K562 (cell line): ENCODE results near the gene PTPN1. TPM values are rescaled to one million over a fixed set of nuclear protein-coding genes. Genes with fewer than 3 reads are reported as not detected.

Experiments
- BCOR ChIP-seq: fragments of 450-650 bp; IDR thresholded peaks from 2 replicates; pipeline ENCODE4 v1.6.1; 2016
- BMI1 ChIP-seq: fragments of 150-350 bp; IDR thresholded peaks from 2 replicates; pipeline ENCODE4 v1.6.1; 2014; ENCODE audit warnings: low read length
- CBX3 ChIP-seq, 2 experiments: IDR thresholded peaks; 1 replicate in 1 of 2; 2 replicates in 1 of 2; pipeline ENCODE4 v1.6.1; 2012; ENCODE audit warnings: inconsistent platforms in 2 of 2, low read length in 2 of 2, borderline replicate concordance in 1 of 2, control low read depth in 1 of 2
- EWSR1 ChIP-seq: fragments of 450-650 bp; IDR thresholded peaks from 2 replicates; pipeline ENCODE4 v1.6.1; 2018; ENCODE audit warnings: borderline replicate concordance, mild to moderate bottlenecking, low read depth, moderate library complexity; ENCODE audit not compliant: partially characterized antibody
- FOXJ2 ChIP-seq: fragments of 200-800 bp; sonication (Bioruptor generic); IDR thresholded peaks from 2 replicates; pipeline ENCODE4 v1.6.1; 2016; ENCODE audit warnings: missing genetic modification characterization, missing compliant biosample characterization
- FOXJ3 ChIP-seq: sonication (generic); formaldehyde crosslinking; IDR thresholded peaks from 2 replicates; pipeline ENCODE4 v1.4.0; 2020; ENCODE audit warnings: mild to moderate bottlenecking, missing genetic modification reagents
- GABPA ChIP-seq: fragments of 200-800 bp; sonication (Bioruptor generic); conservative IDR thresholded peaks from 2 replicates; pipeline ENCODE4 v1.6.1; 2016; ENCODE audit warnings: low read depth, missing genetic modification characterization, missing compliant biosample characterization
- GATAD2A ChIP-seq: fragments of 450-650 bp; IDR thresholded peaks from 2 replicates; pipeline ENCODE4 v1.6.1; 2017
- HLTF ChIP-seq: fragments of 450-650 bp; IDR thresholded peaks from 2 replicates; pipeline ENCODE4 v1.6.1; 2016
- JUND ChIP-seq, 2 experiments: IDR thresholded peaks; 2 replicates in 1 of 2; 3 replicates in 1 of 2; pipeline ENCODE4 v1.6.1; 2011; ENCODE audit warnings: borderline replicate concordance in 2 of 2, low read depth in 2 of 2, low read length in 2 of 2, improper control_type of control experiment in 1 of 2, missing biosample characterization in 1 of 2, missing genetic modification characterization in 1 of 2, missing genetic modification reagents in 1 of 2
- KAT2B ChIP-seq: IDR thresholded peaks from one replicate; pipeline ENCODE4 v1.6.1; 2012; ENCODE audit warnings: low read depth, mild to moderate bottlenecking, control low read depth, inconsistent platforms, low read length, moderate library complexity
- KLF10 ChIP-seq: fragments of 250-450 bp; sonication (Bioruptor Pico); IDR thresholded peaks from 2 replicates; pipeline ENCODE4 v1.6.1; 2021; ENCODE audit warnings: matching md5 sums
- NFE2L1 ChIP-seq: fragments of 450-650 bp; IDR thresholded peaks from 2 replicates; pipeline ENCODE4 v1.6.1; 2016; ENCODE audit warnings: missing genetic modification characterization, low read depth, mild to moderate bottlenecking, missing compliant biosample characterization, moderate library complexity, borderline replicate concordance
- NUFIP1 ChIP-seq: fragments of 450-650 bp; IDR thresholded peaks from 2 replicates; pipeline ENCODE4 v1.6.1; 2018; ENCODE audit not compliant: partially characterized antibody
- OTX1 ChIP-seq: fragments of 450-650 bp; formaldehyde crosslinking; IDR thresholded peaks from 2 replicates; pipeline ENCODE4 v1.4.0; 2022; ENCODE audit warnings: mild to moderate bottlenecking
- POLR2G ChIP-seq: fragments of 200-400 bp; formaldehyde crosslinking; IDR thresholded peaks from 2 replicates; pipeline ENCODE4 v1.6.1; 2017; ENCODE audit warnings: low read depth, mild to moderate bottlenecking, antibody characterized with exemption, low read length, moderate library complexity
- RAD51 ChIP-seq: fragments of 450-650 bp; IDR thresholded peaks from 2 replicates; pipeline ENCODE4 v1.7.1; 2016; ENCODE audit warnings: low read depth, mild to moderate bottlenecking, borderline replicate concordance
- SAP30 ChIP-seq: fragments of 200-600 bp; sonication (generic); IDR thresholded peaks from 2 replicates; pipeline ENCODE4 v1.6.1; 2012; ENCODE audit warnings: borderline replicate concordance, low read depth, mild to moderate bottlenecking, moderate library complexity, low read length, control low read depth, inconsistent platforms; ENCODE audit not compliant: insufficient read depth, poor library complexity, severe bottlenecking
- SMAD1 ChIP-seq: fragments of 150-350 bp; IDR thresholded peaks from 2 replicates; pipeline ENCODE4 v1.6.1; 2014; ENCODE audit warnings: low read length, low read depth; ENCODE audit not compliant: partially characterized antibody
- TCF7 ChIP-seq: sonication (generic); IDR thresholded peaks from 2 replicates; pipeline ENCODE4 v1.6.1; 2016; ENCODE audit warnings: antibody characterized with exemption, borderline replicate concordance
- TCF7L2 ChIP-seq: fragments of 150-350 bp; IDR thresholded peaks from 2 replicates; pipeline ENCODE4 v1.6.1; 2016; ENCODE audit warnings: low read depth, mild to moderate bottlenecking, low read length, moderate library complexity
- polyA plus RNA-seq, 8 experiments: library from polyadenylated mRNA; depleted of rRNA in 4 of 8; stranded (reverse) in 5 of 8; unstranded in 3 of 8; fragments of >200 nt; fragmentation: Nextera tagmentation in 2 of 8; fragmentation: Illumina TruSeq in 1 of 8; extraction: Ambion mirVana in 2 of 8; extraction: Trizol in 1 of 8; gene quantifications; 2 replicates each; pipeline versions ENCODE4 v1.2.1 to v1.2.3, GENCODE V29; 2011 to 2014; ENCODE audit warnings: inconsistent platforms in 1 of 8, missing spikeins in 1 of 8
- total RNA-seq, 7 experiments: library from RNA; depleted of rRNA in 6 of 7; stranded (reverse); fragments of >200 nt in 6 of 7; fragmentation: Illumina TruSeq in 2 of 7; extraction: Trizol in 2 of 7; gene quantifications; 2 replicates each; pipeline versions ENCODE4 v1.2.1 to v1.2.3, GENCODE V29; 2011 to 2021; ENCODE audit warnings: low replicate concordance in 1 of 7
- TF ChIP-seq, protein P1 (sequence below): fragments of 450-650 bp; IDR thresholded peaks from 2 replicates; pipeline ENCODE4 v1.6.1; 2018; ENCODE audit not compliant: partially characterized antibody
- TF ChIP-seq, protein P2 (sequence below): fragments of 250-450 bp; sonication (Bioruptor Pico); IDR thresholded peaks from 2 replicates; pipeline ENCODE4 v1.9.0; 2021; ENCODE audit warnings: mild to moderate bottlenecking
- TF ChIP-seq, protein P3 (sequence below): fragments of 250-450 bp; sonication (Bioruptor Pico); IDR thresholded peaks from 2 replicates; pipeline ENCODE4 v1.5.0; 2021

Gene PTPN1
- total and polyA plus RNA-seq, 9 of the 15 experiments (the other 6 are each of a cell fraction or from before 2014, with no cell fraction given) = 11.0 to 85.3 (median 54.0) TPM

DNA sequence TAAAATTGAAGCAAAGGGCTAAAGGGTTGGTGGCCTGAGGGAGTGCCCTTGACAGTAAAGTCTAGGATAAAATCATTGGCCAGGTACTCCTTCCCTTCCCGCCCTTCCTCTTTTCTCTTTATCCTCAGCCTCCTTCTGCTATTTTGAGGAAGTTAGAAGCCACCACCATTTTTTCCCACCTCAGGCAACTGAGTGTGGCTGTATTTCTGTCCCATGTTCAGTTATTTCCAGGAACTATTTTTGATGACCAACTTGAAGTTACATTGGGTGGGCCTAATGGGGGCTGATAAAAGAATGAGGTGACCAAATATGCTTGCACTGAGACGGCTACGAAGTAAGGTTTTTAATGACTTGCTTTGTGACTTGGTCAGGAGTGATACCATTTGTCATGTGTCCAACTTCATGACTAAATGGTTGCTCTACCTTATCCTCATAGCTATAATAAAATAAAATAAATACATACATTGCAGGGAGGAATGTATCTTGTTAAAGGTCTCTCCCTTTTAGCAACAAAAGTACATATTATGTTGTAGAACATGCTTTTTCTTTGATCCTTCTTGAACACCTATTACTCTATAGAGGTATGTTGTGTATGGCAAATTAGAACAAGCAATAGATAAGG lies 12.0 kb downstream of the PTPN1 start (continued):
- TF ChIP-seq HLTF (no peak), POLR2G (no peak), FOXJ2 (tag) (no peak), RAD51 (no peak), SMAD1 (no peak), JUND (IDR thresholded peaks at IDR 0.05; ENCODE audit: borderline replicate concordance, low read depth, low read length) (no peak), JUND (tag; IDR thresholded peaks at IDR 0.05; ENCODE audit: borderline replicate concordance, low read depth, low read length) (no peak; the same call in 2 of the 3 replicates), EWSR1 (no peak), TCF7 (no peak), KLF10 (CRISPR knock-in tag) (no peak), FOXJ3 (CRISPR knock-in tag) (no peak), NUFIP1 (no peak), GABPA (no peak), TCF7L2 (no peak), OTX1 (no peak), KAT2B (no peak), CBX3 (IDR thresholded peaks at IDR 0.05; ENCODE audit: borderline replicate concordance in 1 of 2, low read length in 2 of 2) (no peak), BMI1 (no peak), NFE2L1 (tag) (no peak), BCOR (no peak), SAP30 (no peak), GATAD2A (no peak)
- TF ChIP-seq, protein P1, sequence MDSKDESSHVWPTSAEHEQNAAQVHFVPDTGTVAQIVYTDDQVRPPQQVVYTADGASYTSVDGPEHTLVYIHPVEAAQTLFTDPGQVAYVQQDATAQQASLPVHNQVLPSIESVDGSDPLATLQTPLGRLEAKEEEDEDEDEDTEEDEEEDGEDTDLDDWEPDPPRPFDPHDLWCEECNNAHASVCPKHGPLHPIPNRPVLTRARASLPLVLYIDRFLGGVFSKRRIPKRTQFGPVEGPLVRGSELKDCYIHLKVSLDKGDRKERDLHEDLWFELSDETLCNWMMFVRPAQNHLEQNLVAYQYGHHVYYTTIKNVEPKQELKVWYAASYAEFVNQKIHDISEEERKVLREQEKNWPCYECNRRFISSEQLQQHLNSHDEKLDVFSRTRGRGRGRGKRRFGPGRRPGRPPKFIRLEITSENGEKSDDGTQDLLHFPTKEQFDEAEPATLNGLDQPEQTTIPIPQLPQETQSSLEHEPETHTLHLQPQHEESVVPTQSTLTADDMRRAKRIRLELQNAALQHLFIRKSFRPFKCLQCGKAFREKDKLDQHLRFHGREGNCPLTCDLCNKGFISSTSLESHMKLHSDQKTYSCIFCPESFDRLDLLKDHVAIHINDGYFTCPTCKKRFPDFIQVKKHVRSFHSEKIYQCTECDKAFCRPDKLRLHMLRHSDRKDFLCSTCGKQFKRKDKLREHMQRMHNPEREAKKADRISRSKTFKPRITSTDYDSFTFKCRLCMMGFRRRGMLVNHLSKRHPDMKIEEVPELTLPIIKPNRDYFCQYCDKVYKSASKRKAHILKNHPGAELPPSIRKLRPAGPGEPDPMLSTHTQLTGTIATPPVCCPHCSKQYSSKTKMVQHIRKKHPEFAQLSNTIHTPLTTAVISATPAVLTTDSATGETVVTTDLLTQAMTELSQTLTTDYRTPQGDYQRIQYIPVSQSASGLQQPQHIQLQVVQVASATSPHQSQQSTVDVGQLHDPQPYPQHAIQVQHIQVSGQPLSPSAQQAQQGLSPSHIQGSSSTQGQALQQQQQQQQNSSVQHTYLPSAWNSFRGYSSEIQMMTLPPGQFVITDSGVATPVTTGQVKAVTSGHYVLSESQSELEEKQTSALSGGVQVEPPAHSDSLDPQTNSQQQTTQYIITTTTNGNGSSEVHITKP = no peak
- TF ChIP-seq, protein P2, sequence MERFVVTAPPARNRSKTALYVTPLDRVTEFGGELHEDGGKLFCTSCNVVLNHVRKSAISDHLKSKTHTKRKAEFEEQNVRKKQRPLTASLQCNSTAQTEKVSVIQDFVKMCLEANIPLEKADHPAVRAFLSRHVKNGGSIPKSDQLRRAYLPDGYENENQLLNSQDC = no peak
- TF ChIP-seq, protein P3, sequence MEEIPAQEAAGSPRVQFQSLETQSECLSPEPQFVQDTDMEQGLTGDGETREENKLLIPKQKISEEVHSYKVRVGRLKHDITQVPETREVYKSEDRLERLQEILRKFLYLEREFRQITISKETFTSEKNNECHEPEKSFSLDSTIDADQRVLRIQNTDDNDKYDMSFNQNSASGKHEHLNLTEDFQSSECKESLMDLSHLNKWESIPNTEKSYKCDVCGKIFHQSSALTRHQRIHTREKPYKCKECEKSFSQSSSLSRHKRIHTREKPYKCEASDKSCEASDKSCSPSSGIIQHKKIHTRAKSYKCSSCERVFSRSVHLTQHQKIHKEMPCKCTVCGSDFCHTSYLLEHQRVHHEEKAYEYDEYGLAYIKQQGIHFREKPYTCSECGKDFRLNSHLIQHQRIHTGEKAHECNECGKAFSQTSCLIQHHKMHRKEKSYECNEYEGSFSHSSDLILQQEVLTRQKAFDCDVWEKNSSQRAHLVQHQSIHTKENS (CRISPR knock-in tag) = no peak
